Hematopoietic multipotent progenitor cell treated with erythropoietin and hydrocortisone succinate and interleukin-3 and kit ligand, for 15 days (in vitro differentiated cells): Measurements from ENCODE around the gene INPP4B.

ENCODE experiments used
- DNase-seq: peaks from one replicate; pipeline ENCODE4 v3.0.0-alpha.2; 2015; ENCODE audit warnings: low spot score

The INPP4B gene

GRCh38 chr4:142222127-142222526 lies 624.0 kb downstream of the INPP4B start:
- DNase-seq = no peak

- DNase-seq = no peak
Observed at GRCh38 chr4:142218726-142219125, 627.4 kb downstream of the INPP4B start.

GRCh38 chr4:142211444-142211843 lies 634.7 kb downstream of the INPP4B start:
- DNase-seq = no peak

GRCh38 chr4:142203505-142203904 lies 642.6 kb downstream of the INPP4B start:
- DNase-seq = no peak

- DNase-seq = no peak
Observed at GRCh38 chr4:142202404-142203332, 643.4 kb downstream of the INPP4B start.

GRCh38 chr4:142201041-142201440 lies 645.1 kb downstream of the INPP4B start:
- no peak for DNase-seq

GRCh38 chr4:142194905-142195304 lies 651.2 kb downstream of the INPP4B start:
- DNase-seq = no peak

- DNase-seq = no peak
Observed at GRCh38 chr4:142191901-142192300, 654.2 kb downstream of the INPP4B start.

GRCh38 chr4:142181021-142181420 lies 665.1 kb downstream of the INPP4B start:
- DNase-seq = no peak

- no peak for DNase-seq
Observed at GRCh38 chr4:142169216-142169615, 676.9 kb downstream of the INPP4B start.

GRCh38 chr4:142168181-142168580 lies 677.9 kb downstream of the INPP4B start:
- DNase-seq = no peak

GRCh38 chr4:142164767-142165500 lies 681.2 kb downstream of the INPP4B start:
- no peak for DNase-seq

GRCh38 chr4:142161086-142161485 lies 685.0 kb downstream of the INPP4B start:
- DNase-seq = no peak

GRCh38 chr4:142160509-142160908 lies 685.6 kb downstream of the INPP4B start:
- no peak for DNase-seq

- DNase-seq = no peak
Observed at GRCh38 chr4:142158980-142159379, 687.1 kb downstream of the INPP4B start.

- DNase-seq = no peak
Observed at GRCh38 chr4:142156256-142156655, 689.8 kb downstream of the INPP4B start.

GRCh38 chr4:142155347-142155746 lies 690.8 kb downstream of the INPP4B start:
- no peak for DNase-seq

GRCh38 chr4:142150483-142150882 lies 695.6 kb downstream of the INPP4B start:
- DNase-seq = no peak

GRCh38 chr4:142144813-142145212 lies 701.3 kb downstream of the INPP4B start:
- DNase-seq = no peak

GRCh38 chr4:142142366-142143054 lies 703.6 kb downstream of the INPP4B start:
- DNase-seq = no peak

GRCh38 chr4:142141224-142141623 lies 704.9 kb downstream of the INPP4B start:
- no peak for DNase-seq

GRCh38 chr4:142130666-142131065 lies 715.4 kb downstream of the INPP4B start:
- no peak for DNase-seq

GRCh38 chr4:142129931-142130330 lies 716.2 kb downstream of the INPP4B start:
- no peak for DNase-seq
